Fibroblast of skin of left quadriceps (primary cell): ENCODE data around the gene KLHDC8A.

Experiments used
- DNase-seq, 2 experiments: peaks; one replicate each; pipeline ENCODE4 v3.0.0-alpha.2; 2013; ENCODE audit warnings: low read depth in 2 of 2

The KLHDC8A gene

DNA sequence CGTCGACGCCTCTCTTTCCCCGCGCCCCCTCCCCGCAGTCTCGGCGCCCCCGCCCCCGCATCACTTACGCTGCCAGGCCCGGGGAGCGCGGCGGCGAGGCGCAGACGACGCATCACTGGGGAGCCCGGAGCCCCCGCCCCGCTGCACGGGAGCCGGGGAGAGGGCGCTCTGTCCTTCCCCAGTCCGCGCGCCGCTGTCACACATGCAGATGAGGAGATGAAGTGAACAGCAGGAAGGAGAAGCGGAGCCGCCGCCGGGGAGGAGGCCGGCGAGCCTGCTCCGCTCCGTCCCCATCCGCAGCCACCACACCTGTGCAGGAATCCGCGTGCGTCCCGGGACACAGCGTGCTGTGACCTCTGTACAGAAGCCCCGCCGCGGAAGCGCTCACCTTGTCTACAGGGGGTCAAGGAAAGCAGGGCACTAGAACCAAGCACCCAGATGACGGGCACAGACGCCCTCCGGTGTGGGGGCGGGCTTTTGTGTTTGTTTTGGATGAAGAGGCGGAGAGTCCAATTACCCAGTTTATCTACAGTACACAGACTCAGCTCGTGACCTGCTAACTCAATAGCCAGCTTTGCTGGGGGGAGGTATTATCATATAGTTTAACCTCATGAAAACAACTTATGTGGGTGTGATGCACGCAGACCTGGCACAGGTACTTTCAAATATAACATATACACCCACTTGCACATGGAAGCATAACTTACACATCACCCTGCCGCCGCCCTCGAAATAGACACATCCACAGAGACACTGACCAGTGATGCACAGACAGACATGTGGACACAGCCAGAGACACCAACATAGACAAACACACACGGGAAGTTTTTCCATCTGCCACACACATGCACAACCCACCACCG, 12.4 kb downstream of the KLHDC8A start:
- DNase-seq = no peak

DNA sequence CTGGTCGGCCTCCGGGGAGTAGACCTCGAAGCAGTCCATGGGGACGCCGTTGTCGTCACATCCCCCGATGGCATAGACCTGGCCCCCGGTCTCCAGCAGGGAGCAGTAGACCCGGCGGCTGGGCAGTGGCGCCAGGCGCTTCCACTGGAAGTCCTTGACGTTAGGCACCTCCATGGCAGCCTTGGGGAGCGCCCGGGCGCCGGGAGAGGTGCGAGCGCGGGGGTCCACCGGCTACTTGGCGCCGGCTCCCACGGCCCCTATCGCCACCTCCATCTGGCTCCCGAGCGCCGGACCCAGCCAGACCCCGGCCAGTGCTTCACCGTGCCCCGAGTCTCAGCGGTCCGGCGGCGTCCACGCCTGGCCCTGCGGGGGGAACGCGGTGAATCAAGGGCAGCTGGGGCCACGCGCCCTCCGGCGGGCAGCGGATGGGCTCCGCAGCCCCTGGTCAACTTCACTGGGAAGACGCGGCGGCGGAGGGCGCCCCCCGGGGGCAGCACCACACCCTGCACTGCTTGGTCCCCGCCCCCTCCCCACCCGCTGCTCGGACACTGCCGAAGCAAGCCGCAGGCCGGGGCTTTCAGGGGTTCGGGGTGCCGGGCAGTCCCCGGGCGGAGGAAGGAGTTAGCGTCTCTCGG, 13.2 kb downstream of the KLHDC8A start:
- DNase-seq = no peak

DNA sequence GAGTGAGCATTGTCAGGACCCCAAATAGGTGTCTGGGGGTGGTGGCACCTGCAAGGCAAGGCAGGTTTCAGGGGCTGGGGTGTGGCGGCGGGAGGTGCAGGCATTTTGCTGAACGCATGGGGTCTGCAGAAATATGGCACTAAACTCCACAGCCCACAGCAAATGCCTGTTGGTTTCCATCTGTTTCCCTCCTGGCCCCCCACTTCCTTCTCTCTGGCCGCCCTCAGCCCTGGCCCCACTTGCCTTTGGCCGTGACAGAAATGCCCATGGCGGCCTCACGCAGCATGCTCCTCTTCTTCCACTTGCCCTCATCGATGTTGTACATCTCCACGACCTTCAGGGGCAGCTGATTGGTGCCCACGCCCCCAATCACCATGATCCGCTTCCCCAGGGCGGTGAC, 13.7 kb downstream of the KLHDC8A start:
- DNase-seq = no peak

GRCh38 chr1:205340676-205341075, 16.0 kb downstream of the KLHDC8A start:
- DNase-seq = no peak

DNA sequence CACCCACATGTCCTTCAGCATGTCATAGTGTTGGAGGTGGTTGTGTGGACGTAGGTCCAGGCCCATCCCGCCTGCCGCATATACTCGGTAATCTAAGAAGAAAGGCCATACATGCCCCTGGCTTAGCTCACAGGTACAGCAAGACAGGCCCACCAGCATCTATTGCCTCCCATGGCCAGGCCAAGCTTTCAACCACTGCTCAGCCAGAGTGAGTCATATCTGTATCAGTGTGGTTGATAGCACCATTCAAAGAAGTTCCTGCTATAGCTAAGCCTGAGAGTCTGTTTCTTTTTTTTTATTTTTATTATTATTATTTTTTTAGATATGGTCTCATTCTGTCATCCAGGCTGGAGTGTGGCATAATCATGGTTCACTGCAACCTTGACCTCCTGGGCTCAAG, 17.0 kb downstream of the KLHDC8A start:
- DNase-seq = no peak

DNA sequence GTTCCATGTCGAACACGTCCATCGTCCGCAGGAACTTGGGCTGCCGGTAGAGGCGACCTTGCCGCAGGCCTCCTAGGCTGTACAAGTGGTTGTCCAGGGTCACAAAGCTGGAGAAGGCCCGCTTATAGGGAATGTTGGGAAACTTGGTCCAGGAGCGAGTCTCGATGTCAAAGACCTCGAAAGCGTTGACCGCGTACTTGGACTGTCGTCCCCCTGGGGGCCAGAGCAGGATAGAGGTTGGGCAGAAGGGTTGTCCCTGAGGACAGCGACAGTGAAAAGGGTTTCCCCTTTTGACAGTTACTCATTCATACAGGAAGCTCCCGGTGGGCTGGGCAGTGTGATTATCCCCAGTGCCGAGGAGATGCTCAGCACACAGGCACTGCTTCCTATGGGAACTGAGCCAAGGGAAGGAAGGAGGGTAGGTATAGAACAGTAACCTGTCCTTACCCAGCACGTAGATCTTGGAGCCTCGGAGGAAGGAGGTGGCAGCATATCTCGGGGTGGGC, 17.5 kb downstream of the KLHDC8A start:
- DNase-seq = no peak

DNA sequence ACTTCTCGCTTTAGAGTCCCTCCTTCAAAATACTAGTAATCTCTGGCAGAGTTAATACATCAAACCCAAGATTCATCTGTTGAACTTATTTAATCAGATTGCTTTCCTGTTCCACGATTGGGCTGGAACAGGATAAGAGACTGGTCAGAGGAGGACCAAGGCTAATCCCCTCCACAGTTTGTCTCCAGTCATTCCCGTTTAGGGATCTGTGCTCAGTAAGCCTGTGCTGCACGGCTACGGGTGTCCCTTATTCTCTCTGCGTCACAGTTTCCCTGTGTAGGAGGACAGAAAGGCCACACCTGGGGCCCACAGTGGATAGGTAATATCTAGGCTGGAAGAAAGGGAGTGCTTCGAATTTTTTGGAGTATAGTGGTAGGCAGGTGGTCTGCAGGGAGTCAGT, 18.7 kb downstream of the KLHDC8A start:
- DNase-seq = no peak

DNA sequence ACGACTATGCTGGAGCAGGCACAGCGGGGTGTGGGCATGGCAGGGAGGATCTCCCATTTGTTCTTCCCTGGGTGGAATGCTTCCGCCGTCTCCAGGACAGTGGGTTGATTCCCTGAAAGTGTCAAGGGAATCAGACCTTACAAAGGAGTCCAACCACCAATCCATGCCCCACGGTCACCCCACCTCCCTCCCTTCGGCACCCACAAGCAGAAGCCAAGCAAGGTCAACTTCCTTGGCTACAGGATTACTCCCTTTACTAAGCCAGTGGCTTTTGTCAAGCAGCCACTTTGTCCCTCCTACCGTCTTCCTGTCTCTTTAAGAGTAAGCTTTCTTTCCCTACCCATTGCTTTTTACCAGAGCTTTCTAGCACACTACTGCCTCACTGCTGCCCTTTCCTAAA, 19.2 kb downstream of the KLHDC8A start:
- no peak for DNase-seq

DNA sequence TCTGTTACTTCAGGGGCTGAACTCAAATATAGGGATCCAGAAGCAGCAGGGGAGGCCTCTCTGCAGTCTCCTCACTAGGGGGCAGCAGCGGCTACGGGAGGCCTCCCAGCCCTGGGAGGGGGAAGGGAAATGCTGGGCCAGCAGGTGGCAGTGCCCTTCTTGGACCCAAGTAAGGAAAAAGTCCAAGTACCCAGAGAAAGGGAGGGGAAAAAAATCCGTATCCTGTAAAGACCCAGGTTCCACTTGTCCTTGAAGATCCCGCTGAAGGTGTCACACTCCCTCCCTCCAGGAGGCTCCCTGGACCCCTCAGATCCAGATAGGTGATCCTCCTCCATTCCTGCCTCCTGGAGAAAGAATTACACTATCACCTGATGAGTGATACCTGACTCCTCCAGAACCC, 21.0 kb downstream of the KLHDC8A start:
- no peak for DNase-seq

DNA sequence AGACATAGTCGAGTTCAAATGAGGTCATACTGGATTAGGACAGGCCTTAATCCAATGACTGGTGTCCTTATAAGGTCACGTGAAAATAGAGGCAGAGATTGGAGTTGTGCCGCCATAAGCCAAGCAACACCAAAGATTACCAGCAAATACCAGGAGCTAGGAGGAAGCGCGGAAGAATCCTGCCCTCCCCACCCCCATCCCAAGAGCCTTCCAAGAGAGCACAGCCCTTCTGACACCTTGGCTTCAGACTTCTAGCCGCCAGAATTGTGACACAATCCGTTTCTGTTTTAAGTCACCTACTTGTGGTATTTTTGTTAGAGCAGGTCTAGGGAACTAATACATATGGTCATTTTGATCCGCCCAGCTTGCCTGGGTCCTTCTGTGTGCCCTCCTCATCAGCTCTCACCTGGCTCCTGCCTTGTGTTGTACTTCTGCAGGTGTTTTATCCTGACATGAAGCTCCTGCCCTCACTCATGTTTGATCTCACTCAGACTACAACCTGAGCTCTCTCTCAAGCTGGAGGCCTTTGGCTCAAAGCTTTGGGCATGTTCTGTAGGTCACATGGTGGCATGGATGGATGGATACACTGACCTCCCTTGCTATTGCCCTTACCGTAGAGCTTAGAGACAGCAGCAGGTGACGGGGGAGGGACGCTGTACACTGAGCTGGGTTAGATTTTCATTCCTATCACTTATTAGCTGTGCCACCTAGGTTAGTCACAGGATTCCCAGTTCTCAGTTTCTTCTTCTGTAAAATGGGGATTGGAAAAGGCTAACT, 24.5 kb downstream of the KLHDC8A start:
- DNase-seq = no peak

- DNase-seq = no peak
Observed at GRCh38 chr1:205330150-205330549, 26.6 kb downstream of the KLHDC8A start.

DNA sequence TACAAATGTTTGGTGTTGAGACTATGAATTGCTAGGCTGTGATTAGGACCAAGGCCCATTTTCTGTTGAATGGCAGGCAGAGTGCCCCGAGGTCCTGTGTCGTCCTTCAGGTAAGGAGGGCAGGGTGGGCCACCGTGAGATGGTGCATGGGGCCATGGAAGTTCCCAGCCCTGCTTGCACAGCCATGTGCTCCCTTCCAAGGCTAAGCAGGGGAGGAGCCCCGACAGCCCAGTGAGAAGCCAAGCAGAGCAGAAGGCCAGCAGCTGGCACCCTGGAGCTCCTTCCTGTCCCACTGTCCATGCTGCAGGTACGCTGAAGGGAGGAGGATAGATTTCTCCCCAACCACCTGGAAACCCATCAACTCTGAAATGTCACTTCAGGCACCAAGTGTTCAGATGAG, 27.0 kb downstream of the KLHDC8A start:
- no peak for DNase-seq

DNA sequence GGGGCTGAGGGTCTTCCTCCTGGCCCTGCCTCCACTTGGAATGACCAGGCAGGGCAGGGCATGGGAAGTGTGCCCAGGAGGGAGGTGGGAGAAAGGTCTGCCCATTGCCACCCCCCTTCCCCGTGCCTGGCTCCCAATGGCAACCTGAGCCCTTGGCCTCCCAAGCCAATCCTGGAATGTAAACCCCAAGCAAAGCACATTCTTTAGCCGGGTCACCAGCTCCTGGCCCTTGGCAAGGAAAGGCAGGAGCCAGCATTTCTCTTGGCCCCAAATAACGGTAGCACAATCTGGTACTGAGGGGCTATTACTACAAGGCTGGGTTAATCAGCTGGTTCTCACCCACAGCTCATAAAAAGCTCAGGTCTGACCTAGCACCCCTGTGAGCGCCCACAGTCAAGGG, 28.2 kb downstream of the KLHDC8A start:
- no peak for DNase-seq

DNA sequence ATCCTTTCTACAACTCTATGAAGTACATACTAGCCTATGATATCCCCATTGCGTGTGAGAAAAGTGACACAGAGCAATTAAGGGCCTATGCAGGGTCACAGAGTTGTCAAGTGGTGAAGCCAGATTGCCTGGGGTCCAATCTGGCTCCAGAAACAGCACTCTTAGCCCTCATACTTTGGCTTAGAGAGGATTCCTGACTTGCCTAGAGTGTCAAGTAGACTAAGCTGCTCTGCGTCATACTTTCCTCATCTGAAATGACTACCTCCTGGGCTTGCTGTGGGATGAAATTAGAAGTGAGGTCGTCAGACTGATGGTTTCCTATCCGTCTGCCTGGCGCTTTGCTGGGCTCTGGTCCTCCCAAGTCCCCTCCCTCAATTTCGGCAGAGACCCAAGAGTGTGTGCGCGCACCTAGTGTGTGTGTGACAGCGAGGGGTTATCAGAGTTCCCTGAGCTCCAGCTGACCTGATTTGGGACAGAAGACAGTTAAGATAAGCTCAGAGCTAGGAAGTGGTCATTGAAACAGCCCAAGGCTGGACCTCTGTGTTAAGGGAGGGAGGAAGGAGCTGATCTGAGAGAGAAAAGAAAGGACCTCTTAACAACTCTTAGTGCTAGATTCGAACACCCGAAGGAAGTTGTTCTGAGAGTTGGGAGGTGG, 29.8 kb downstream of the KLHDC8A start:
- no peak for DNase-seq

- peak; percentile 53 to 63 for DNase-seq
Observed at GRCh38 chr1:205325334-205325884, 31.3 kb downstream of the KLHDC8A start.

DNA sequence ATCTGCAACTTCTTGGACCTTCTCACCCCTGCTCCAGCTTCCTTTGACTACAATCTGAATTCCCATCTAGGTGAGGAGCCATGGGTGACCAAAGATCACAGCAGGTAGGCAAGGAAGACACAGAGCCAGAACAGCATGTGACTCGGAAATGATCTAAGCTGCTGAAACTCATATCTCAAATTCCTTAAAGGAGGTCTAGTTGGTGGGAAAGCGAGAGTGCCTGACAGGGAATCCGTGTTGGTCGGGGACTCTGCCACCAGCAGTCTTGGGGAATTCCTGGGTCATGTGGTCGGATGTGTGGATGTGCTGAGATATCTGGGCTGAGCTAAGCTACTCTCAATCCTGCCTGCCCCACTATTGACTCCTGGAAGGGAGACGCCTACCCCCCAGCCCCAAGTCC, 31.9 kb downstream of the KLHDC8A start:
- DNase-seq = no peak

DNA sequence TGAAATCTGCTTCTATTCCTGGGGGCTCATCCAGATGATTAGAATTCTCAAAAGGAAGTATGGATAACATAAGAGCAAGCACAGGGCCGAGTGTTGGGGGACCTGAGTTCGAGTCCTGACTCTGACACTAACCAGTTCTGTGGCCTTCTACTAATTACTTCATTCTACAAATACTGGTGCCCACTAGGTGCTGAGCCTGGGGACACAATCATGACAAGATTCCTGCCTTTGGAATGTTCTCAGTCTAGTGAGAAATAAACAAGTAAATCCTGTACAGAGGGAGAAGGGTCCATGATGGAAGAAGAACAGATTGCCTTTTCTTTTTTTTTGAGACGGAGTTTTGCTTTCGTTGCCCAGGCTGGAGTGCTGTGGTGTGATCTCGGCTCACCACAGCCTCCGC, 32.9 kb downstream of the KLHDC8A start:
- DNase-seq = no peak

GRCh38 chr1:205321959-205322283, 34.8 kb downstream of the KLHDC8A start:
- DNase-seq = no peak

GRCh38 chr1:205321162-205321958, 35.4 kb downstream of the KLHDC8A start, which contains the start of gene NUAK2:
TSS of gene NUAK2 (minus strand) at chr1:205321745. CDS start at chr1:205321628, 117 bp downstream.
- DNase-seq = peak; percentile 76 to 80

DNA sequence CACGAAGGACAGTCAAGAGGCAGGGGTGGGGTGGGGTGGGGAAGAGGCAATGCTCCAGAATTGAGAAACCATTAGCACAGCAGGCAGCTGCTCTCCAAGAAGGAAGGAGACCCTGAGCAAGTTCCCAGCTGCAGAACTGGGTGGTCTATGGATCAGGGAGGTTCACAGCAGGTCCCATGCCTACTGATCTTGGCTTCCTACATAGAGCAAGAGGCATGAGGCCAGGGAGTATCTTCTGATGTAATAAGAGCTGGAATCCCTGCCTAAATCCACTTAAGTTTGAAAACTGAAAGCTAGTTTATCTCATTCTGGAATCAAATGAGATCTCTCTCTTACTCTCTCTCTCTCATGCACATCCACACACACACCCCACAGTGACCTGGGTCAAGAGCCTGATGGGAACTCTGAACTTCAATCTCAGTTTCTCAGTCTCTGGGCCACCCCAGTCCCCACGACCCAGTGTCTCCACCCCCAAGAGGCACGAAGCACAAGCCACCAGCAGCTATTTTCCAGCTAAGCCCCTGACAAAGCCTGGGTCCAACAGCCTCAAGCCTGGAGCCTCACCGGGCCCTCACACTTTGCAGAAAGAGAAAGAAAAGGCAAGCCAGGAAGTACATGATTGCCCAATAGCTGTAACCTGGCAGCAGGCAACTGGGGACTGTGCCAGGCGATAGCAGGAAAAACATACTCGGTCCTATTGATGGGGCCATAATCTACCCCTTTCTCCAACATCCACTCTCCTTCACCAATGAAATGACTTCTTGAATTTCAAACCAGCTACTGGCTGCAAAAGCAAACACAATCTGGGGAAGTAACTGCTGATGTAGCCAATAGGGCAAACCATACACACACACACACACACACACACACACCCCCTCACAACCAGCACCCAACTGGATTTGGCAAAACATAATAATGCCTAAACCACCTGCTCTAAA, 37.4 kb downstream of the KLHDC8A start:
- no peak for DNase-seq
